ENCODE results near the gene MMP24OS.

GRCh38 chr20:35286899-35287508 lies 9.1 kb upstream of the MMP24OS start:
- TF ChIP-seq E2F8 (IDR thresholded peaks at IDR 0.05; ENCODE audit: low read depth, partially characterized antibody), result no peak
- TF ChIP-seq CTCF (IDR thresholded peaks at IDR 0.05 in 2 of 3, conservative IDR thresholded peaks at IDR 0.05 in 1 of 3; ENCODE audit: control insufficient read depth in 2 of 3, extremely low read depth in 1 of 3, insufficient read depth in 1 of 3, low read depth in 3 of 3, low read length in 3 of 3), result no peak
- no peak for TF ChIP-seq EZH2 (IDR thresholded peaks at IDR 0.05; ENCODE audit: borderline replicate concordance, control insufficient read depth, low read depth, low read length)
- no peak for TF ChIP-seq USF2 (IDR thresholded peaks at IDR 0.05; ENCODE audit: borderline replicate concordance, low read depth, low read length)
